ENCODE measurements around the gene SORT1. TPM values are rescaled to one million over a fixed set of nuclear protein-coding genes. Genes with fewer than 3 reads are reported as not detected.

SORT1 gene
- total RNA-seq, 2 donors from 2014 or later, result 44.9 to 46.2 TPM

GRCh38 chr1:109402025-109402424 lies 4.3 kb upstream of the SORT1 start:
- Mint-ChIP-seq H3K27ac (no peak overlapping the region), H3K9me3 (no peaks in the 10 kb centered on the region), H3K36me3 (ENCODE audit: low read depth) (peaks cover 33% of the 10 kb centered on the region), H3K27me3 (ENCODE audit: insufficient read depth) (no peaks in the 10 kb centered on the region), H3K4me1 (peaks cover 10% of the 10 kb centered on the region), H3K4me3 (no peak overlapping the region)
- Histone ChIP-seq H3K9me3 (ENCODE audit: control insufficient read depth, low read length) (no peaks in the 10 kb centered on the region), H3K27ac (ENCODE audit: low read depth, low read length) (no peak overlapping the region), H3K4me3 (ENCODE audit: low read length) (no peak overlapping the region), H3K36me3 (ENCODE audit: control insufficient read depth, insufficient read depth, low read length) (peaks cover 63% of the 10 kb centered on the region), H3K27me3 (ENCODE audit: control insufficient read depth, insufficient read depth, low read length, poor library complexity, severe bottlenecking) (no peaks in the 10 kb centered on the region), H3K9ac (ENCODE audit: extremely low read depth, low read length, poor library complexity, severe bottlenecking) (no peak overlapping the region), H3K4me1 (ENCODE audit: control insufficient read depth, insufficient read depth, low read length) (peaks cover 4% of the 10 kb centered on the region)
- DNase-seq, result no peak
- TF ChIP-seq CTCF (conservative IDR thresholded peaks at IDR 0.05), result no peak

- no peak overlapping the region for H3K9ac ChIP-seq (ENCODE audit: extremely low read depth, low read length, poor library complexity, severe bottlenecking)
Measured at GRCh38 chr1:109400035-109400655, 2.4 kb upstream of the SORT1 start.

GRCh38 chr1:109399326-109399957 lies 1.7 kb upstream of the SORT1 start:
- WGBS, 2 experiments (ENCODE audit: insufficient coverage in 1 of 2, insufficient read length in 1 of 2), result 50 to 100% methylated on average over 1 to 2 of the region's 2 CpGs

More at GRCh38 chr1:109400035-109400655, 2.4 kb upstream of the SORT1 start:
- Histone ChIP-seq H3K27me3 (ENCODE audit: control insufficient read depth, insufficient read depth, low read length, poor library complexity, severe bottlenecking) (no peaks in the 10 kb centered on the region), H3K36me3 (ENCODE audit: control insufficient read depth, insufficient read depth, low read length) (peaks cover 48% of the 10 kb centered on the region), H3K4me1 (ENCODE audit: control insufficient read depth, insufficient read depth, low read length) (peaks cover 4% of the 10 kb centered on the region), H3K4me3 (ENCODE audit: low read length) (no peak overlapping the region), H3K27ac (ENCODE audit: low read depth, low read length) (no peak overlapping the region), H3K9me3 (ENCODE audit: control insufficient read depth, low read length) (no peaks in the 10 kb centered on the region)
- Mint-ChIP-seq H3K36me3 (ENCODE audit: low read depth) (peaks cover 19% of the 10 kb centered on the region), H3K4me1 (peaks cover 21% of the 10 kb centered on the region), H3K9me3 (no peaks in the 10 kb centered on the region), H3K27ac (no peak overlapping the region), H3K4me3 (no peak overlapping the region), H3K27me3 (ENCODE audit: insufficient read depth) (no peaks in the 10 kb centered on the region)
- no peak for DNase-seq
- 86 to 94% methylated on average over 3 of the region's 3 CpGs for WGBS, 2 experiments (ENCODE audit: insufficient coverage in 1 of 2, insufficient read length in 1 of 2)
- TF ChIP-seq CTCF (conservative IDR thresholded peaks at IDR 0.05), result no peak

More at GRCh38 chr1:109399326-109399957, 1.7 kb upstream of the SORT1 start:
- peaks cover 41% of the 10 kb centered on the region for H3K36me3 ChIP-seq (ENCODE audit: control insufficient read depth, insufficient read depth, low read length)
- H3K27me3 Mint-ChIP-seq (ENCODE audit: insufficient read depth), result no peaks in the 10 kb centered on the region
- H3K4me3 Mint-ChIP-seq, result peak overlapping the region; percentile 80
- DNase-seq, result no peak
- H3K36me3 Mint-ChIP-seq (ENCODE audit: low read depth), result peaks cover 13% of the 10 kb centered on the region
- TF ChIP-seq CTCF (conservative IDR thresholded peaks at IDR 0.05), result peak; percentile 84
- peaks cover 21% of the 10 kb centered on the region for H3K4me1 Mint-ChIP-seq
- H3K9ac ChIP-seq (ENCODE audit: extremely low read depth, low read length, poor library complexity, severe bottlenecking), result no peak overlapping the region
- no peaks in the 10 kb centered on the region for H3K9me3 ChIP-seq (ENCODE audit: control insufficient read depth, low read length)
- H3K27ac ChIP-seq (ENCODE audit: low read depth, low read length), result peak overlapping the region; percentile 78
- H3K27ac Mint-ChIP-seq, result peak overlapping the region; percentile 66
- H3K27me3 ChIP-seq (ENCODE audit: control insufficient read depth, insufficient read depth, low read length, poor library complexity, severe bottlenecking), result no peaks in the 10 kb centered on the region
- no peak overlapping the region for H3K4me3 ChIP-seq (ENCODE audit: low read length)
- H3K9me3 Mint-ChIP-seq, result no peaks in the 10 kb centered on the region
- peaks cover 4% of the 10 kb centered on the region for H3K4me1 ChIP-seq (ENCODE audit: control insufficient read depth, insufficient read depth, low read length)

Measured in endodermal cell (in vitro differentiated cells).